HG03039 (cell line): Measurements from ENCODE around the gene GGT6.
"Not testable (repeated sequence)": the region's sequence is repeated elsewhere in the genome, so short reads cannot be mapped to it uniquely, and the experiment has no call there.

Experiments
- ATAC-seq: cut with Tn5 transposase; IDR thresholded peaks from one replicate; pipeline ENCODE4 v1.9.1; 2021; ENCODE audit warnings: mild to moderate bottlenecking, moderate library complexity; ENCODE audit not compliant: unreplicated experiment

The GGT6 gene

DNA sequence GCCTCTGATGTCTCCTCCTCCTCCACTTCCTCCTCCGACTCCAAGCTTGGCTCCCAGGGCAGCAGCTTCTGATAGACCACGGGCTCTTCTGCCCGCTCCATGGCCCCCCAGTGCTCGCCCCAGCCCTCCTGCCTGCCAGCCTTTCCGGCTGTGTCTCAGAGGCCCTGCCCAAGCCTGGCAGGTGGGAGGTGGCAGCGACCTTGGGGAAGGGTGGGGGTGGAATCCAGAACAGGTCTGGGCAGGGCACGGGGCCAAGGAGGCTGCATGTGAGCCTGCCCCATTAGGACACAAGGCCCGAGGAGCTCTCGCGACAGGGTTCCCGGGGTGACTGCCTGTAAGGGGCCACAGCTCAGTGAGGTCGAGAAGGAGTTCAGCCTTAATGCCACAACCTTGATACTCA is at the start of gene GGT6:
TSS of gene GGT6 (minus strand) at position 157 of the 400 bp plus-strand sequence. CDS start at position 101, 56 bp downstream.
- no peak for ATAC-seq

GRCh38 chr17:4610162-4610561 is 49.8 kb upstream of the GGT6 start:
- ATAC-seq, result no peak

- no peak for ATAC-seq
Observed at GRCh38 chr17:4609761-4610160, 49.4 kb upstream of the GGT6 start.

- no peak for ATAC-seq
Observed at GRCh38 chr17:4607773-4608187, 47.4 kb upstream of the GGT6 start.

GRCh38 chr17:4607261-4607741 is 46.9 kb upstream of the GGT6 start:
- ATAC-seq, result no peak

- ATAC-seq, result no peak
Observed at GRCh38 chr17:4605826-4606225, 45.4 kb upstream of the GGT6 start.

DNA sequence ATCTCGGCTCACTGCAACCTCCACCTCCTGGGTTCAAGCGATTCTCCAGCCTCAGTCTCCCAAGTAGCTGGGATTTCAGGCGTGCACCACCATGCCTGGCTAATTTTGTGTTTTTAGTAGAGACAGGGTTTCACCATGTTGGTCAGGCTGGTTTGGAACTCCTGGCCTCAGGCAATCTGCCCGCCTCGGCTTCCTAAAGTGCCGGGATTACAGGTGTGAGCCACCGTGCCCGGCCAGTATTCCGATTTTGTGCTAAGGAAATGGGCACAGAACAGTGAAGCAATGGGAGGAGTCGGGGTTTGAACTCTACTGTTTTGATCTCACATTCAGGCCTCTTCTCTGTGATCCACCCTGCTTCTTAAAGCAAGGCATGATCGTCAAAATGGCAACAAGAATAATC is 44.4 kb upstream of the GGT6 start:
- ATAC-seq, result not testable (repeated sequence)

DNA sequence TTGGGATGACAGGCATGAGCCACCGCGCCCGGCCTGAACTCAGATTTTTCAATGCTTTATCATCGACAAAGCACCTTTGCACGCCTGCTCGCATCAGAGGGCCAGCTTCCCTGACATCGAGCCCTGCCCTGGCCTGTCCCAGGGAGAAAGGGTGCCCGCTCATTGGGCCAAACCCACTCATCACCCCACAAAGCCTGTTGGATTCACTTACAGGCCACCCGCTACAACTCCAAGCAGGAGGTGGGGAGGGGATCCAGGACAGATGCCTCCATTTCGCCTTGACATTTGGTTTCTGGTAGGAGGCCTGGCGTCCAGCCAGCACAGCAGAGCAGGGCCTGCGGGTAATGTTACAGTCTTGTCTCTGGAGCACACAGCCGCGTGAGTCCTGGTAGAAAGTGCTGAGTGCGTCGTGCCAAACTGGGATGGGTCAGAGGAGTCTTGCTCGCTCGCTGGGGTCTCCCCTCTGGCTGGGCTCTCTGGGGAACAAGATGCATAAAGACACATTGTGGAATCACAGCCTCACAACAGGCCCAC is 43.8 kb upstream of the GGT6 start:
- no peak for ATAC-seq

DNA sequence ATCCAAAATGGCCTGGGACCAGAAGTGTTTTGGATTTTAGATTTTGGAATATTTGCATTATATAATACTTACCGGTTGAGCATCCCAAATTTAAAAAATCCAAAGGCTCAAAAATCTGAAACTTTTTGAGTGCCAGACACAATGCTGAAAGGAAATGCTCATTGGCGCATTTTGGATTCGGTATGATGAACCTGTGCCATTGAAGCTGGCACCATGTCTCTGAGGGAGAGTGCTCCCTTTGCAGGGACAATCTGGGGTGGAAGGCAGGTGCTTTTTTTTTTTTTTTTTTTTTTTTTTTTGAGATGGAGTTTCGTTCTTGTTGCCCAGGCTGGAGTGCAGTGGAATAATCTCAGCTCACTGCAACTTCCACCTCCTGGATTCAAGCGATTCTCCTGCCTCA is 41.7 kb upstream of the GGT6 start:
- no peak for ATAC-seq

DNA sequence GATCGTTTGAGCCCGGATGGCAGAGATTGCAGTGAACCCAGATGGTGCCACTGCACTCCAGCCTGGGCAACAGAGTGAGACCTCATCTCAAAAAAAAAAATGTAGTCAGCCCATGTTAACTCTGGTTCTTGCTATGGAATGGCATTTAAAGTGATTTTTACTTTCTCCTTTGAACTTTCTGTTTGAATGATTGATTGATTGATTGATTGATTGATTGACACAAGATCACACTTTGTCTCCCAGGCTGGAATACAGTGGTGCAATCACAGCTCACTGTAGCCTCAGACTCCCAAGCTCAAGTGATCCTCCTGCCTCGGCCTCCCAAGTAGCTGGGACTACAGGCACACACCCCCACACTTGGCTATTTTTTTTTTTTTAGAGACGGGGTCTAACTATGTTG is 40.9 kb upstream of the GGT6 start:
- ATAC-seq, result no peak

- no peak for ATAC-seq
Observed at GRCh38 chr17:4600563-4600962, 40.2 kb upstream of the GGT6 start.

DNA sequence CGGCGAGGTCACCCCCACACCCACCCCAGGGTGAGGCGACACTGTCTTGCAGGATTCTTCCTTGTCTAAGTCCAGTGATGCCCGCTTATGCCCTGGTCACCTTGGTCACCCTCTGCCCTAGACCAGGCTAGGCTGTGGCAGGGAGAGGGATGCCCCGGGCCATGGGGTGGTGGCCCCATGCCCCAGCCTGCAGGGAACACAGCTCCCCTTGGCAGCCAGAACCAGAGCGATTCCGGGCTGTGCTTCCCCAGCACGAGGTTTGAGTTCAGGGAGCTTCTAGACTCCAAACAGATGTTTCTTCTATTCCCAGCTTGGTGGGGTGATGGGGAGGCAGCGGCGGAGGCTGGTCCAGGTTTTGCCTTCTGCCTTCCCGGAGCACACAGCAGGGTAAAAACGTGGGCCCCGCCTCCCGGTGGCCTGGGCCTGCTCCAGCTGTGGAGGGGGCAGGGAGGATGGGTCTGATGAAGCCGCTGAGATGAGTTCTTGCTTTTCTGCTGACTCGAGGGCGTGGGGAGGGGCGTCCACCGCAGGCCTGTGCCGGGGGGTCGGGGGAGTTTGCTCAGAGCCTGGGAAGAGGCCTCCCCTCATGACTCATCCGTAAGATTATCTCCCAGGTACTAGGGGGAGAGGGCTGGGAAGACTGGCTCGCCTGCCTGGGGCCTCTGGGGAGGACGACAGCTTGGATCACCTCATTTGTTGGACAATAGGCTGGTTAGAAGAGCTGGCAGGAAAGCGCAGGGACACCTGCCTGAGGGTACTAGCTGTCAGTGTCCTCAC is 39.3 kb upstream of the GGT6 start:
- no peak for ATAC-seq

DNA sequence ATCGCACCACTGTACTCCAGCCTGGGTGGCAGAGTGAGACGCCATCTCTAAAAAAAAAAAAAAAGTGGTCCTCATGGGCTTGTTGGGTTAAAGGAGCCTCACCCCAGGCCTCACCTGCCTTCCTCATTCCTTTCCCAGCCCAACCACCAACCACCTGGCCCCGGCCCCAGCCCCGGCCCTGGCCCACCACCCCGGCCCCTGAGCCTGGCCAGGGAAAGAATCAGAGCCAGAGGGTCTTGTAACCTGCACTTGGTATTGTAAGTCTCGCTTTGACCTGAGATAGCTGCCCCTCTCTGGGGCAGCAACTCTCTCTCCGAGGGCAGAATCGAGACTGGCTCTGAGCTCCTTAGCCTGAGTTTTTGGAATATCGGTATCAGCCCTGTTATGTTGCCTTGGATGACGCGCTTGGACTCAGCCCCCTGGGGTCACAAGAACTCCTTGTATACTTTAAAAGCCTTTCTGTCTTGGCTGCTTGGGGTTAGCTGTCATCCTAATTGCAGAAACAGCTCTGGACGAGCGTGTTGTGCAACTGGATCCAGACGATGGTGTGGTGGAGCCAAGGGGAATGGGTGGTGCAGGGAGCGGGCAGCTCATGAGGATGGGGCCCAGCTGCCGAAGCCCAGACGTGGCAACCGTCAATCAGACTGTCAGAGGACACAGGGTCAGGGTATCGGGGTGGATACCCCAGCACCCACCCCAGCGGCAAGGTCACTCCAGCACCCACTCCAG is 38.6 kb upstream of the GGT6 start:
- ATAC-seq, result no peak

GRCh38 chr17:4597975-4598374 is 37.6 kb upstream of the GGT6 start:
- ATAC-seq, result no peak

DNA sequence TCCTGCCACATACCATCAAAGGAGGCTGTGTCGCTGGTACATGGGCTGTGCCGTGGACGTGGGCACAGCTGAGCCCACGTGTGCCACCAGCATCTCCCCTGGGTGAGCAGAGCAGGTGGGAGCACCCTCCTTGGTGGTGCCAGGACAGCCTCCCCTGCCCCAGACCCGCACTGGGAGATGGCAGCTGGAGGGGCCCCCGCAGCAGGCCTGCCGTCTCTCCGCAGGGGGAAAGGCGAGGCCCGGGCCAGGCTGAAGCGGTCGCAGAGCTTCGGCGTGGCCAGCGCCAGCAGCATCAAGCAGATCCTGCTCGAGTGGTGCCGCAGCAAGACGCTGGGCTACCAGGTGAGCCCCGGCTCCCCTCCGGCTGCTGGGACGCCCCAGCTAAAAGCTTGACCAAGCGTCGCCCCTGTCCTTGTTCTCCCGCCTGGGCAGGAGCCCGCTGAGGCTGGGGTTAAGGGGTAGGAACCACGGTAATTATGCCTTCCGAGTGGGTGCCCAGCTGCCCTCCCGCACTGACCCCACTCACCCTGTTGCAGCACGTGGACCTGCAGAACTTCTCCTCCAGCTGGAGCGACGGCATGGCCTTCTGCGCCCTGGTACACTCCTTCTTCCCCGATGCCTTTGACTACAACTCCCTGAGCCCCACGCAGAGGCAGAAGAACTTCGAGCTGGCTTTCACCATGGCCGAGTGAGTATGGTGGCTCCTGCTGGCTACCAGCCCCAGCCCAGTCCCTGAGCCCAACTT is 36.4 kb upstream of the GGT6 start:
- ATAC-seq, result no peak

DNA sequence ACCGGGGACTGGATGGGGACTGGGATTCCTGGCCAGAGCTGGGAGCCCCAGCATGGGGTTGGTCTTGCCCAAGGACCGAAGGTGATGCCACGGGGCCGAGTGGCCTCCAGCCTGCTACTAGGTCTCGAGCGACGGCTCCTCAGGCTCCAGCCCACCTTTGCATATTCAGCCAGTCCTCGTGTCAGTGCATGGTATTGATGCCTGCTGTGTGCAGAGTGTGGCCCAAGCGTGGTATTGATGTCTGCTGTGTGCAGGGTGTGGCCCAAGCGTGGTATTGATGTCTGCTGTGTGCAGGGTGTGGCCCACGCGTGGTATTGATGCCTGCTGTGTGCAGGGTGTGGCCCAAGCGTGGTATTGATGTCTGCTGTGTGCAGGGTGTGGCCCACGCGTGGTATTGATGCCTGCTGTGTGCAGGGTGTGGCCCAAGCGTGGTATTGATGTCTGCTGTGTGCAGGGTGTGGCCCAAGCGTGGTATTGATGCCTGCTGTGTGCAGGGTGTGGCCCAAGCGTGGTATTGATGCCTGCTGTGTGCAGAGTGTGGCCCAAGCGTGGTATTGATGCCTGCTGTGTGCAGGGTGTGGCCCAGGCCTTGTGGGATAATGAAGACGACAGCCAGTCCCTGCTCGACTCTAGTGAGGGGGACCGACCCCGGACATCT is 35.4 kb upstream of the GGT6 start:
- ATAC-seq, result not testable (repeated sequence)

DNA sequence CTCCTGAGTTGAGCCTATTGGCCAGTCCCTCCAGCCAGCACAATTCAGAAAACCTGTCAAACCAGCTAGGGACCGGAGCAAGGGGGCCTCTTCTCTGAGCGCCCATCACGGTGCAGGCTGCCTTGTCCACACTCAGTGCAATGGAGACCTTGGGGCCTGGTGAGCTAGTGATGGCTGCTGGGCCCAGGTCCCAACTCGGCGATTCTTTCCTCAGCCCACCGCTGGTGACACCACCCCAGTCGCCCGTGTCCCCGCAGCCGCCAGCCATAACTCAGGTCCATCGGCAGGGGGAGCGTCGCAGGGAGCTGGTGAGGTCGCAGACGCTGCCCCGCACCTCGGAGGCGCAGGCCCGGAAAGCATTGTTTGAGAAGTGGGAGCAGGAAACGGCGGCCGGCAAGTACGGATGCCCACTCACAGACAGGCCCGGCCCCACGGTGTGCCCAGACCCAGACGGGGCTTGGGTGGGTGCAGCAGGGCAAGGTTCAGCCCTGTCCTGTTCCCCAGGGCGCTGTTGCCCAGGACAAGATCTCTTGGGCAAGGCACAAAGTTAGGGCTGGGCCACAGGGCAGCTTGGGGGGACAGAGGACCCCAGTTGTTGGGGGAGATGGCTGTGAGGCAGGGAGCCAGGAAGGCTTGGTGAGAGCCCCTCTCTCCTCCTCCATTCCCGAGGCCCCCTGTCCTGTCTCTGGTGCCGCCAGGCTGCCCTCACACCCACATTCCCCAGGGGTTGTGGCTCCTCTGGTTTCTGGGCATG is 34.7 kb upstream of the GGT6 start:
- no peak for ATAC-seq

DNA sequence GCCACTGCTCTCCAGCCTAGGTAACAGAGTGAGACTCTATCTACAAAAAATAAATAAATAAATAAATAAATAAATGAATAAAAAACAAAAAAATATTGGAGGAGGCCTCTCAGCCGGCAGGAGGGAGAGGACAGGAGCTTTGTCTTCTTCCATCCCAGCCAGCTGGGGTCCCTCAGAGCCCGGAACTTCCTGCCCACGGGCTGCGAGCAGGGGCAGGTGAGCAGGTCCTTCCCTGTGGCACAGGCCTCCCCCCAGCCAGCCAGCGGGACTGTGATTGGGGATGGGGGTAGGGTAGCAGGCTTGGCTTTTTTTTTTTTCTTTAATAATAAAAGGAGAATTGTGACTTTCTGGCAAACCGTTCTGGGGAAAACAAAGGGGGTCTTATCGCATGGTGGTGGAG is 34.0 kb upstream of the GGT6 start:
- ATAC-seq, result no peak

DNA sequence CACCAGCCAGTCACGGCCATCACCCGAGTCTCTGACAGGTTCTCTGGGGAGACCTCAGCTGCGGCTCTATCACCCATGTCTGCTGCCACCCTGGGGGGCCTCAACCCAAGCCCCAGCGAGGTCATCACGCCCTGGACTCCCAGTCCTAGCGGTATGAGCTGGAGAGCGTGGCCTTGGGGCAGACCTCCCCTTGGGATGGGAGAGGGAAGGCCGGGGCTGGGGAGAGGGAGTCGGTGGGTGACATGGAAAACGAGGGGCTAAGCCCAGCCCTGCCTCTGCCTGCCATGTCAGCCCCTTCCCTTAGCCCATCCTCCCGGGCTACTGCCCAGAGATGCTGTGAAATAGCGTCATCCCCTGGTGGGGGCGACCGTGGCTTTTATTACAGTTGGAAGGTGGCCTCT is 32.6 kb upstream of the GGT6 start:
- ATAC-seq, result no peak
